H1 (cell line): ENCODE measurements around the gene TSC22D3. TPM values are rescaled to one million over a fixed set of nuclear protein-coding genes. Genes with fewer than 3 reads are reported as not detected.

Experiments
- CHD1 ChIP-seq: IDR thresholded peaks from 2 replicates; pipeline ENCODE4 v1.6.1; 2012; ENCODE audit warnings: low read depth, low read length, improper control_type of control experiment
- MAFK ChIP-seq: IDR thresholded peaks from 2 replicates; pipeline ENCODE4 v1.6.1; 2012; ENCODE audit warnings: low read depth, mild to moderate bottlenecking, improper control_type of control experiment, low read length
- SP1 ChIP-seq: IDR thresholded peaks from 2 replicates; pipeline ENCODE4 v1.6.1; 2011; ENCODE audit warnings: low read depth, low read length
- polyA plus RNA-seq, 7 experiments: library from polyadenylated mRNA; depleted of rRNA in 3 of 7; stranded (reverse) in 5 of 7; unstranded in 2 of 7; fragments of >200 nt in 5 of 7; fragments of 200-250 nt in 2 of 7; gene quantifications; 1 replicate in 5 of 7; 2 replicates in 1 of 7; 4 replicates in 1 of 7; pipeline versions ENCODE4 v1.2.1 to v1.2.3, GENCODE V29; 2011 to 2013; ENCODE audit warnings: missing spikeins in 2 of 7, mixed read lengths in 2 of 7
- total RNA-seq: library from RNA; stranded (reverse); fragmentation: NEBNext Ultra II Directional; extraction: Animal tissue kit (Norgen Biotek cat#: 25700); gene quantifications from 2 replicates; pipeline ENCODE4 v1.2.1, GENCODE V29; 2021

The TSC22D3 gene
- total and polyA plus RNA-seq, 2 of the 8 experiments (the other 6 are each of a cell fraction or from before 2014, with no cell fraction given) = 7.6 to 12.9 TPM

DNA sequence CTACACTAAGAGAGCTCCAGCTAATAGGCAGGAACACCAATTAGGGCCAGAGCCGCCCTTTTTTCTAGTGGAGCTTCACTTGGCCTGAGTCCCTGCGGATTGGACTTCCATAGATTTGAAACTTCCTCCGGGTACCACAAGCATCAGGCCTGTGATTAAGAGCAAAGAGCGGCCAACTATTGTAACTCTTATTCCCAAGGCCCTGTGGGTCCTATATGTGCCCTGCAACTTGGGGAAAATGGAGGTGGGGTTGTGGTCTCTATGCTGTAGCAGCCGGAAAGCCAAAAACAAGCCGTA, 1.9 kb upstream of the TSC22D3 start, which contains the start of gene NCBP2L (continued):
- TF ChIP-seq CHD1 = no peak
- no peak for TF ChIP-seq MAFK
- no peak for TF ChIP-seq SP1
